H9 (cell line): Measurements from ENCODE around the gene TOMM7. TPM values are rescaled to one million over a fixed set of nuclear protein-coding genes. Genes with fewer than 3 reads are reported as not detected.

Source experiments
- DNase-seq: peaks from one replicate; pipeline ENCODE4 v3.0.0-alpha.2; 2017
- H2AFZ ChIP-seq: one replicate; pipeline ENCODE4 v1.6.1; 2013; ENCODE audit warnings: mild to moderate bottlenecking, low read length, control low read depth, moderate library complexity
- H2AK5ac ChIP-seq: 2 replicates; pipeline ENCODE4 v1.6.1; 2013; ENCODE audit warnings: low read length, control low read depth, mixed read lengths; ENCODE audit not compliant: insufficient read length
- H2BK120ac ChIP-seq: one replicate; pipeline ENCODE4 v1.6.1; 2013; ENCODE audit warnings: low read depth, mild to moderate bottlenecking, low read length, control low read depth, inconsistent platforms; ENCODE audit not compliant: poor library complexity, severe bottlenecking
- H2BK12ac ChIP-seq: 2 replicates; pipeline ENCODE4 v1.6.1; 2013; ENCODE audit warnings: low read length, control low read depth, mixed read lengths, low read depth; ENCODE audit not compliant: insufficient read length
- H2BK15ac ChIP-seq: 2 replicates; pipeline ENCODE4 v1.6.1; 2013; ENCODE audit warnings: low read depth, low read length, control low read depth
- H2BK20ac ChIP-seq: one replicate; pipeline ENCODE4 v1.6.1; 2013; ENCODE audit warnings: low read depth, mild to moderate bottlenecking, low read length, control low read depth, inconsistent platforms; ENCODE audit not compliant: poor library complexity, severe bottlenecking
- H2BK5ac ChIP-seq: 2 replicates; pipeline ENCODE4 v1.6.1; 2013; ENCODE audit warnings: low read length, control low read depth, mixed read lengths; ENCODE audit not compliant: insufficient read length
- H3K14ac ChIP-seq: 2 replicates; pipeline ENCODE4 v1.6.1; 2013; ENCODE audit warnings: low read length, control low read depth; ENCODE audit not compliant: insufficient read depth
- H3K18ac ChIP-seq: 2 replicates; pipeline ENCODE4 v1.6.1; 2013; ENCODE audit warnings: low read depth, mild to moderate bottlenecking, mixed read lengths, low read length, control low read depth; ENCODE audit not compliant: insufficient read length
- H3K23ac ChIP-seq: 2 replicates; pipeline ENCODE4 v1.6.1; 2013; ENCODE audit warnings: low read length, control low read depth, mixed read lengths, low read depth; ENCODE audit not compliant: insufficient read length
- H3K23me2 ChIP-seq: 2 replicates; pipeline ENCODE4 v1.6.1; 2013; ENCODE audit warnings: low read depth, mild to moderate bottlenecking, mixed read lengths, low read length, control low read depth; ENCODE audit not compliant: insufficient read length, poor library complexity, severe bottlenecking
- H3K27ac ChIP-seq: 2 replicates; pipeline ENCODE4 v1.5.1; 2013; ENCODE audit warnings: low read length, control low read depth, mixed read lengths, low read depth; ENCODE audit not compliant: insufficient read length
- H3K27me3 ChIP-seq: 2 replicates; pipeline ENCODE4 v1.6.1; 2013; ENCODE audit warnings: low read length, control low read depth, inconsistent platforms; ENCODE audit not compliant: insufficient read depth
- H3K4ac ChIP-seq: 2 replicates; pipeline ENCODE4 v1.6.1; 2013; ENCODE audit warnings: low read depth, mild to moderate bottlenecking, control low read depth, inconsistent platforms, low read length, moderate library complexity
- H3K4me1 ChIP-seq: 2 replicates; pipeline ENCODE4 v1.6.1; 2013; ENCODE audit warnings: low read length, control low read depth, inconsistent platforms; ENCODE audit not compliant: insufficient read depth
- H3K4me2 ChIP-seq: 2 replicates; pipeline ENCODE4 v1.6.1; 2013; ENCODE audit warnings: low read length, control low read depth, mixed read lengths; ENCODE audit not compliant: insufficient read length, insufficient read depth
- H3K56ac ChIP-seq: 2 replicates; pipeline ENCODE4 v1.6.1; 2013; ENCODE audit warnings: low read depth, mild to moderate bottlenecking, mixed read lengths, low read length, control low read depth; ENCODE audit not compliant: insufficient read length
- H3K79me1 ChIP-seq: 2 replicates; pipeline ENCODE4 v1.6.1; 2013; ENCODE audit warnings: low read depth, mild to moderate bottlenecking, moderate library complexity, low read length, control low read depth, inconsistent platforms; ENCODE audit not compliant: insufficient read depth, poor library complexity, severe bottlenecking
- H3K79me2 ChIP-seq: 2 replicates; pipeline ENCODE4 v1.6.1; 2013; ENCODE audit warnings: low read length, control low read depth, inconsistent platforms; ENCODE audit not compliant: insufficient read depth
- H3K9ac ChIP-seq: 2 replicates; pipeline ENCODE4 v1.6.1; 2013; ENCODE audit warnings: low read length, control low read depth, mixed read lengths; ENCODE audit not compliant: insufficient read length; ENCODE audit errors: extremely low read depth
- H3K9me3 ChIP-seq: one replicate; pipeline ENCODE4 v1.6.1; 2013; ENCODE audit warnings: low read depth, low read length, inconsistent platforms; ENCODE audit not compliant: control insufficient read depth
- H3T11ph ChIP-seq: one replicate; pipeline ENCODE4 v1.6.1; 2013; ENCODE audit warnings: mild to moderate bottlenecking, low read length, control low read depth, inconsistent platforms
- H4K20me1 ChIP-seq: one replicate; pipeline ENCODE4 v1.6.1; 2013; ENCODE audit not compliant: control insufficient read depth, insufficient read length, insufficient read depth
- H4K5ac ChIP-seq: 2 replicates; pipeline ENCODE4 v1.6.1; 2013; ENCODE audit warnings: low read depth, mild to moderate bottlenecking, mixed read lengths, low read length, control low read depth; ENCODE audit not compliant: insufficient read length
- H4K8ac ChIP-seq: replicated peaks from 2 replicates; pipeline ENCODE4 v1.6.1; 2013; ENCODE audit warnings: low read length, control low read depth, mixed read lengths, low read depth; ENCODE audit not compliant: insufficient read length
- H4K91ac ChIP-seq: 2 replicates; pipeline ENCODE4 v1.6.1; 2013; ENCODE audit warnings: low read depth, mild to moderate bottlenecking, moderate library complexity, mixed read lengths, low read length, control low read depth; ENCODE audit not compliant: insufficient read length
- H3K27ac Mint-ChIP-seq, 3 experiments: 2 replicates in 2 of 3; 3 replicates in 1 of 3; pipeline ENCODE4 v1.8.0; 2020 to 2021; ENCODE audit warnings: mixed read lengths in 3 of 3, mild to moderate bottlenecking in 1 of 3, moderate library complexity in 1 of 3
- H3K27me3 Mint-ChIP-seq: 2 replicates; pipeline ENCODE4 v1.8.0; 2021; ENCODE audit warnings: low read depth, mild to moderate bottlenecking, moderate library complexity, mixed read lengths
- H3K36me3 Mint-ChIP-seq, 3 experiments: 2 replicates in 2 of 3; 3 replicates in 1 of 3; pipeline ENCODE4 v1.8.0; 2020 to 2021; ENCODE audit warnings: low read depth in 3 of 3, mixed read lengths in 3 of 3; ENCODE audit not compliant: insufficient read depth in 1 of 3
- H3K4me1 Mint-ChIP-seq, 2 experiments: 2 replicates each; pipeline ENCODE4 v1.8.0; 2020; ENCODE audit warnings: mixed read lengths in 2 of 2
- H3K4me3 Mint-ChIP-seq, 2 experiments: 2 replicates in 1 of 2; 3 replicates in 1 of 2; pipeline ENCODE4 v1.8.0; 2020 to 2021; ENCODE audit warnings: mild to moderate bottlenecking in 2 of 2, mixed read lengths in 2 of 2, moderate library complexity in 1 of 2
- H3K9me3 Mint-ChIP-seq, 2 experiments: 2 replicates in 1 of 2; 3 replicates in 1 of 2; pipeline ENCODE4 v1.8.0; 2020; ENCODE audit warnings: mild to moderate bottlenecking in 2 of 2, mixed read lengths in 2 of 2, moderate library complexity in 1 of 2
- WGBS: extraction: QIAGEN DNeasy Blood & Tissue Kit; methylation state at CpG from one replicate; pipeline ENCODE4 v1.1.7; 2013; ENCODE audit warnings: missing lambda C conversion rate, low lambda C conversion rate, mixed read lengths; ENCODE audit not compliant: insufficient read length; ENCODE audit errors: extremely low coverage; 5-methylcytosine and 5-hydroxymethylcytosine counted together
- total RNA-seq: library from RNA; stranded (reverse); gene quantifications from 2 replicates; pipeline ENCODE4 v1.2.1, GENCODE V29; 2021
- TF ChIP-seq, protein P1 (sequence below): fragments of 200-600 bp; sonication (generic); conservative IDR thresholded peaks from 3 replicates; pipeline ENCODE4 v1.8.0; 2021; ENCODE audit warnings: antibody characterized with exemption, mild to moderate bottlenecking

Gene TOMM7
- total RNA-seq, 1 experiment from 2014 or later = 368 TPM

DNA sequence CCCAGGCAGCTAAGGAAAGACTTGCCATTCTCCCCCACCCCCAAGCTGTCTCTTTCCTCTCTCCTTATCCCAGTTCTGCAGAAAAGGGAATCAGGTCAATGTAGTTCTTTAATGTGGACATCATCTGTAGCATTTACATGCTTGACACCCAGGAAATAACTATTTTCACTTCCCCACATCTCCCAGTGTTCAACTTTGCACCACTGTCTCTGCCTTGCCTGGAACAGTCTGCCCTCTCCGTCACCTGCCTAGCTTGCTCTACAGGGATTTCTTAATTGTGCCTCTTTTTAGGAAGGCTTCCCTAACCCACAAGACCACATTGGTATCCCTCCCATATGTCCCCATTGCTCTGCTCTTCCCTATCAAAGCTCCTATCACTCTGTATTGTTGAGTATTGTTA lies 45.9 kb upstream of the TOMM7 start:
- Histone ChIP-seq H3K14ac (no peak overlapping the region), H4K91ac (no peak overlapping the region)
- TF ChIP-seq, protein P1, sequence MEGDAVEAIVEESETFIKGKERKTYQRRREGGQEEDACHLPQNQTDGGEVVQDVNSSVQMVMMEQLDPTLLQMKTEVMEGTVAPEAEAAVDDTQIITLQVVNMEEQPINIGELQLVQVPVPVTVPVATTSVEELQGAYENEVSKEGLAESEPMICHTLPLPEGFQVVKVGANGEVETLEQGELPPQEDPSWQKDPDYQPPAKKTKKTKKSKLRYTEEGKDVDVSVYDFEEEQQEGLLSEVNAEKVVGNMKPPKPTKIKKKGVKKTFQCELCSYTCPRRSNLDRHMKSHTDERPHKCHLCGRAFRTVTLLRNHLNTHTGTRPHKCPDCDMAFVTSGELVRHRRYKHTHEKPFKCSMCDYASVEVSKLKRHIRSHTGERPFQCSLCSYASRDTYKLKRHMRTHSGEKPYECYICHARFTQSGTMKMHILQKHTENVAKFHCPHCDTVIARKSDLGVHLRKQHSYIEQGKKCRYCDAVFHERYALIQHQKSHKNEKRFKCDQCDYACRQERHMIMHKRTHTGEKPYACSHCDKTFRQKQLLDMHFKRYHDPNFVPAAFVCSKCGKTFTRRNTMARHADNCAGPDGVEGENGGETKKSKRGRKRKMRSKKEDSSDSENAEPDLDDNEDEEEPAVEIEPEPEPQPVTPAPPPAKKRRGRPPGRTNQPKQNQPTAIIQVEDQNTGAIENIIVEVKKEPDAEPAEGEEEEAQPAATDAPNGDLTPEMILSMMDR = no peak

More for the DNA sequence above, 45.9 kb upstream of the TOMM7 start:
- WGBS = no CpG with 5 or more reads among the region's 1 CpG
- Histone ChIP-seq H3K27me3 (no peaks in the 10 kb centered on the region), H3K27ac (no peak overlapping the region), H3K4me1 (peaks cover 2% of the 10 kb centered on the region; the same call in 1 of the 2 replicates), H2BK120ac (no peak overlapping the region), H3K79me1 (no peaks in the 10 kb centered on the region), H3K23ac (no peak overlapping the region), H3K79me2 (no peaks in the 10 kb centered on the region), H2AK5ac (no peak overlapping the region), H2BK12ac (no peak overlapping the region), H2AFZ (no peak overlapping the region), H3K4ac (no peak overlapping the region), H3K56ac (no peak overlapping the region), H2BK5ac (no peak overlapping the region), H2BK15ac (no peak overlapping the region), H3K23me2 (no peaks in the 10 kb centered on the region), H3K9ac (no peak overlapping the region), H3K9me3 (no peaks in the 10 kb centered on the region), H4K20me1 (no peaks in the 10 kb centered on the region), H3K18ac (no peak overlapping the region), H2BK20ac (no peak overlapping the region), H3T11ph (no peak overlapping the region), H4K5ac (no peak overlapping the region), H3K4me2 (no peak overlapping the region), H4K8ac (no peak overlapping the region)
- H3K36me3 Mint-ChIP-seq = peaks cover 9 to 28% (median 19%) of the 10 kb centered on the region in 3 experiments
- H3K4me1 Mint-ChIP-seq = peaks cover 15 to 26% of the 10 kb centered on the region in 2 experiments
- H3K4me3 Mint-ChIP-seq = no peak overlapping the region
- no peak overlapping the region for H3K27ac Mint-ChIP-seq
- no peaks in the 10 kb centered on the region for H3K27me3 Mint-ChIP-seq
- H3K9me3 Mint-ChIP-seq = no peaks in the 10 kb centered on the region; a peak in 1 of 5 replicates
- no peak for DNase-seq
